IMR-90 (cell line): ENCODE data around the gene OVCA2.

Experiments used
- CEBPB ChIP-seq: IDR thresholded peaks from 2 replicates; pipeline ENCODE4 v1.6.1; 2012; ENCODE audit warnings: low read depth, low read length, improper control_type of control experiment
- CHD1 ChIP-seq: IDR thresholded peaks from 2 replicates; pipeline ENCODE4 v1.6.1; 2012; ENCODE audit warnings: low read depth, low read length, improper control_type of control experiment
- CTCF ChIP-seq: conservative IDR thresholded peaks from 2 replicates; pipeline ENCODE4 v1.5.1; 2012; ENCODE audit warnings: mild to moderate bottlenecking, low read depth, low read length, improper control_type of control experiment
- MAZ ChIP-seq: IDR thresholded peaks from 2 replicates; pipeline ENCODE4 v1.6.1; 2012; ENCODE audit warnings: low read depth, mild to moderate bottlenecking, low read length, improper control_type of control experiment, moderate library complexity, borderline replicate concordance
- MXI1 ChIP-seq: IDR thresholded peaks from 2 replicates; pipeline ENCODE4 v1.6.1; 2012; ENCODE audit warnings: low read depth, mild to moderate bottlenecking, low read length, moderate library complexity, borderline replicate concordance
- NFE2L2 ChIP-seq: fragments of 150-350 bp; IDR thresholded peaks from 2 replicates; pipeline ENCODE4 v1.6.1; 2016; ENCODE audit warnings: low read depth, mild to moderate bottlenecking, low read length
- POLR2A ChIP-seq: IDR thresholded peaks from 2 replicates; pipeline ENCODE4 v1.6.1; 2012; ENCODE audit warnings: mild to moderate bottlenecking, low read depth, low read length
- RCOR1 ChIP-seq: IDR thresholded peaks from 2 replicates; pipeline ENCODE4 v1.6.1; 2012; ENCODE audit warnings: mild to moderate bottlenecking, low read length, improper control_type of control experiment; ENCODE audit not compliant: insufficient replicate concordance
- RFX5 ChIP-seq: IDR thresholded peaks from 2 replicates; pipeline ENCODE4 v1.8.0; 2012; ENCODE audit warnings: low read depth, mild to moderate bottlenecking, low read length, moderate library complexity

GRCh38 chr17:2060385-2060658 lies 18.5 kb downstream of the OVCA2 start:
- TF ChIP-seq CTCF (no peak), POLR2A (no peak; the same call in 1 of the 2 replicates), MAZ (no peak), NFE2L2 (no peak), MXI1 (no peak), CHD1 (no peak), RFX5 (no peak), CEBPB (no peak), RCOR1 (no peak)
